NCI-H748 (cell line): ENCODE data around the gene STX18.
A peak's percentile ranks its signal among the peaks of the same experiment; 100 is the strongest.

ENCODE experiments used
- DNase-seq: peaks from one replicate; lab custom pipeline; 2025; ENCODE audit not compliant: unreplicated experiment; lab: John Stamatoyannopoulos, UW

STX18 gene

DNA sequence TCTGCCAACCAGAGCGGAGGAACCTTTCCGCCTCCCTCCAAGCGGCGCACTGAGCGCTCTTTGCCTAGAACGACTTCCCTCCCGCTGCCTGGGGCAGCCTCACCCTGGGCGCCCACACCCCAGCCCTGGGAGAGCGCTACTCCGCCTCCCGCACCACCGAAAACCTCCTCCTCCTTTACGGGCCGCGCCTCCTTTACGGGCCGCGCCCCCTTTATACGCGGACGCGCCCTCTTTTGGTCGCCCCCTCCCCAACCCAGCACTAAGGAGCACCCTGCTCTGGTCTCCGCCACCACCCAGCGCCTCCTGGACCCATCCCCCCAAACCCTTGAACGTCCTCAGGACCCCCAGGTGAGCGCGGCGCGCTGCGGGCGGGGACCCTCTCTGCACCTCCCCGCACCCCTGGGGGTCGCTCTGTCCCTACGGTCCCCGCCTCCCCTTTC lies 155.5 kb downstream of the STX18 start:
- peak; percentile 30 for DNase-seq

DNA sequence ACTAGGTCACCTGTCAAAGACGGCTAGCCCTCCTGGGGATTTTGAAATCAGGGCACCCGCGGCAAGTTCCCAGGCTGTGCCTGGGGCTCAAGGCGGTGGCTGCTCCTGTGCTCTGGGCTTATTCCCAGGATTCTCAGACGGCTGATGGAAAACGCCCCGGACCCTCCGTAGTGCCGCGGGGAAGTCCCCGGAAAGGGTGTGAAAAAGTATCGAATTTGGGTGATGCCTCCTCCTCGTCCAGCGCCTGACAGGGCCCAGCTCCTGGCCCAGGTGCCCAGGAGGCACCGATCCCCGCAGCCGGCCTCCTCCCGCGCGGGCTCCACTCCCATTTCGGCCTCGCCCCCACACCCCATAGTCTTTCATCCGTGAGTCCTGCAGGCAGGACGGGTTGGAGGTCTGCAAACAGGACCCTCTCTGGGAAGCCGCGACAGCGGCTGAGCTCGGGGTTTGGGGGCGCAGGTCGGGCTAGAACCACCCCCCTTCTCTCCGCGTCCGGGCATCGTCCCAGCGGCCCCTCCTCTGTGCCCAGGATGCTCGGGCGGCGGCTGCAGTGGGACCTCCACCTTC lies 156.0 kb downstream of the STX18 start:
- DNase-seq = no peak

DNA sequence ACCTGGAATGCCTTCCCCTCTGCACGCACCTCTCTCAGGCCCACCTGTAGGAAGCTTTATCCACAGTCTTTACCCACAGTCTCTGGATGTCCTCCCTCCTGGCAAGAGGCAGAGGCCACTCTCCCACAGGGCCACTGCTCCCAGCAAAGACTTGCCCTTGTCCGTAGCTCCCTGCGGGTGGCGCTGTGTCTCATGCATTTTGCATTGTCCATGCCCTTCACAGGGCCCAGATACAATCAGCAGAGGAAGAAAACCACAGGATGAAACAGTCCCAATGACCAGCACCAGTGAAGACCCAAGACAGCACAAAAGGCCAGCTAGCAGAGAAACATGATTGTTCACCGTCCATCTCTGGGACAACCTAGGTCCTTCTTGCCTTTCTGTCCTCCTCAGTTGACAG lies 157.0 kb downstream of the STX18 start:
- peak; percentile 56 for DNase-seq

DNA sequence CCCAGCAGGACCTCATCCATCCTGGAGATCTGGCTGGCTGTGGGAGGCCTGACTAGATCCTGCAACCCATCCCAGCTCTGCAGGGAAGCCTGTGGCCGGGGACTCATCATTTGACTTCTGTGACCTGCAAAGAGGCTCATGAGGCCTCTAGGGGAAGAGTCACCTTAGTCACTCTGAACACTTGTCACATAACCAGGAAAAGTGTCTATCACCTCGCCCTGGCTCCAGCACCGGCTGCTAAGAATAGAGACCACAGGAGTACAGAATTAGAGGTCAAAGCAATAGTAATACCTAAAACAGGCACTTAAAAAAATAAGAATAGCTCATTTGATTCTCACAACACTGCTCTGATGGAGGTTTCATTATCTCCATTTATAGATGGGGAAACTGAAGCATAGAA lies 158.8 kb downstream of the STX18 start:
- no peak for DNase-seq

DNA sequence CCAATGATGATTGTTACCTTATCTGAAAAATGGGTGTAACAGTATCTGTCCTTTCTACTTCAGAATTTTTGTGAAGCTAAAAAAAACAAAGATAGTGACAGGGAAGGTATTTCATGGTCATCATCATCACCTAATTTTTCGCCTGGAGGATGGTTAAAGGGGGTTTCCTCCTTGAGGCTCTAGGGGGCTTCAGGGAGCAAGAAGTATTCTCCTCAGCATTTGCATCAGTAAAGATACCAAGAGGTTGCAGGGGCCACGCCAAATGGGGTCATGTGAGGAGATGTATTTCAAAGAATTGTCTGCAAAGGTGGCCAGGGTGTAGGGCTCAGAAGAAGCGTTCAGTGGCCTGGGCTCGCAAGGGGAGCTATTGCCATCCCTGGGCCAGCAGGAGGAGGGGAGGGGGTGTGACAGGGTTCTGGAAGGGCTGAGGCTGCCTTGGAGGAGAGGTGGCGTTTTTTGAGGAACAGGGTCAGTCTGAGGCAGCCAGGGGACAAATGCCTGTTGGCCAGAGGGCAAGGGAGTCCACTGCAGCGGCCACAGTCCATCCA lies 162.2 kb downstream of the STX18 start:
- DNase-seq = no peak

DNA sequence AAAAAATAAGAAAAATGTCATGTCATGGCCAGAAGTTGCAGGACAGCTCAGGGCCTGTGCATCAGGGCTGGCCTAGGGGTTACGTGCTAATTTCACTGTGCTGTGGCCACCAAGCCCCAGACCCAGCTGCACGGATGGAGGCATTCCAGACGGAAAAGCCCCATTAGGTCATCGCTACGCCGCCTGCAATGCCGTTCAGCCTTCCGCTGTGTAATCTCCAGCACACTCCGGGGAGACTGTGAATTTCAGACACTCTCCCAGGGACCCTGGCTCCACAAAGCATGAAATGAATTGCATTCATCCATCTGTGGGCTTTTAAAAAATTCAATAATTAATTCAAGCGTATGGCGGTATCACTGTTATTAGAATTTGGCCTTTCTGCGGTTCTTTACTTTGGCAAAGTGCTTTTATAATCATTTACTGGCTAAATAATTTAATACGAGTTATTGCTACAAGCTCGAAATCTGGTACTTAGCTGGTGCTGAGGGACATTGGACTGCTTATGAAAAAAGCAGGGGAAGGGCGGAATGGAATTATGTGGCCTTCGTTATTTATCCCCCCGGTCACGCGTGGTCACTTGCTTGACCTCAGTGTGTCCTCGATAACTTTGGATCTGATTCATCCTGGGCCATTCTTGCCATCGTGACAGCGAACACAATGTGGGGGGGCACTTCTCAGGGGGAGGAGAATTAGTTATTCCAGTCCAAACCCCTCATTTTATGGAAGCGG lies 164.0 kb downstream of the STX18 start:
- no peak for DNase-seq

DNA sequence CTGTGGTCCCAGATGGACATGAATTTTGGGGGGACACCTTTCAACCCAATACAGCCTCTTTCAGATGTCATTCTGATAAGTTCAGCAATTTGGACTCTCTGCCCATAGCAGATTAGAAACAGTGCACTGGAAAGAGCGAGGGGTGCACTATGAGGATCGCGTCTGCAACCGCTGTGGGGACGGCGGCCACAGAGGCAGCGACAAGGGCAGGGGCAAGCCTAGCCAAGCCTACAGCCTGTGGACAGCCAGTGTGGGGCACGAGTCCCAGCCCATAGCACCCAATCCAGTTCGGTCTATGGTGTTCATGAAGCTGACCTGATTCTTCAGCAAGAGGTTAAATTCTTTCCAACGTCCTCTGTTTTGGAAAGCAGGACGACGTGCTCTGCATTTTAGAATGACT lies 164.7 kb downstream of the STX18 start:
- no peak for DNase-seq

DNA sequence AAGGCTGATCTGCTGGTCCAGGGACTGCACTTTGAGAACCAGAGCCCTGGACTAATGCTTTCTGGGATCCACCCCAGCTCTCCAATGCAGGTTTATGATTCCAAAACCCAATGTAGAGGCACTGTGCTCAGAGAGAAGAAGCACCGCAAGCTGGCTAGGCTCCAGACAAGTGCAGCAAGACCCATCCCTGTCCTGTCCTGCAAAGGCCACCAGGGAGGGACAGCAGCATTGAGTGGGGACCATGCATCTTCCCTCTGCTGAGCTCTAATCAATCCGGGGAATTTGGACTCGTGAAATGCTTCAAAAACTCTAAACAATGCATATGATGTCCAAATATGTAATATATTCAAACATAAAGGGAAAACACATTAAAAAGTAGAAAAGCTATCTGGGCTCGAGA lies 165.8 kb downstream of the STX18 start:
- DNase-seq = no peak

DNA sequence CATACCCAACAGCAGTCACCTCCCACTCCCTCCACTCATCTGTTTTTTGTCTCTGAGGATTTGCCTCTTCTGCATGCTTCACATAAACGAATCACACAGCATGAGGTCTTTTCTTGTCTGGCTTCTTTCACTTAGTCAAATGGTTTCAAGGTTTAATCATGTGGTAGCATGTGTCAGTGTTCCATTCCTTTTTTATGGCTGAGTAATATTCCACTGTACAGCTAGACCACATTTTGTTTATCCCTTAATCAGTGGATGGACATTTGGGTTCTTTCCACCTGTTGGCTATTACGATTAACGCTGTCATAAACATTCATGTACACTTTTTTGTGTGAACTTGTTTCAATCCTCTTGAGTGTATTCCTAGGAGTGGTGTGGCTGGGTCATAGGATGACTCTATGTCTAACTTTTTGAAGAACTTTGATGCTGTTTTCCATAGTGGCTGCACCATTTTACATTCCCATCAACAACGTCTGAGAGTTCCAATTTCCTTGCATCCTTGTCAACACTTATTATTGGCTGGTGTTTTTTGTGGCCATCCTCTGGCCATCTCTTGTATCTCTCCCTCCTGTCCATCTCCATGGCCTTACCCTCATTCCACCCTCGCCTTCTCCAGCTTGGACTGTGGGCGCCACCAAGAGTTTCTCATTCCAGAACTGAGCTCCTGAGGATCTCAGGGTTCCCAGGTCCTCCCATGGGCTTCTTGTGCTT lies 167.3 kb downstream of the STX18 start:
- no peak for DNase-seq
